Gastroesophageal sphincter (tissue), 3 donors: Measurements from ENCODE around the gene HS3ST1.

Experiments
- EP300 ChIP-seq: sonication (generic); formaldehyde crosslinking; IDR thresholded peaks from one replicate; pipeline ENCODE4 v1.6.1; 2017; ENCODE audit warnings: antibody characterized with exemption, mild to moderate bottlenecking
- POLR2A ChIP-seq, 2 donors: fragments of 450-650 bp; IDR thresholded peaks; one replicate each; pipeline ENCODE4 v1.6.1; 2017; ENCODE audit warnings: antibody characterized with exemption in 2 of 2, mild to moderate bottlenecking in 2 of 2, moderate library complexity in 1 of 2
- TF ChIP-seq, protein P1 (sequence below), 4 experiments: fragments of 200-600 bp in 2 of 4; fragments of 450-650 bp in 2 of 4; sonication (generic) in 1 of 4; IDR thresholded peaks; one replicate each; pipeline ENCODE4 v1.5.1; 2017 to 2019; ENCODE audit warnings: antibody characterized with exemption in 4 of 4, mild to moderate bottlenecking in 2 of 4, moderate library complexity in 2 of 4

DNA sequence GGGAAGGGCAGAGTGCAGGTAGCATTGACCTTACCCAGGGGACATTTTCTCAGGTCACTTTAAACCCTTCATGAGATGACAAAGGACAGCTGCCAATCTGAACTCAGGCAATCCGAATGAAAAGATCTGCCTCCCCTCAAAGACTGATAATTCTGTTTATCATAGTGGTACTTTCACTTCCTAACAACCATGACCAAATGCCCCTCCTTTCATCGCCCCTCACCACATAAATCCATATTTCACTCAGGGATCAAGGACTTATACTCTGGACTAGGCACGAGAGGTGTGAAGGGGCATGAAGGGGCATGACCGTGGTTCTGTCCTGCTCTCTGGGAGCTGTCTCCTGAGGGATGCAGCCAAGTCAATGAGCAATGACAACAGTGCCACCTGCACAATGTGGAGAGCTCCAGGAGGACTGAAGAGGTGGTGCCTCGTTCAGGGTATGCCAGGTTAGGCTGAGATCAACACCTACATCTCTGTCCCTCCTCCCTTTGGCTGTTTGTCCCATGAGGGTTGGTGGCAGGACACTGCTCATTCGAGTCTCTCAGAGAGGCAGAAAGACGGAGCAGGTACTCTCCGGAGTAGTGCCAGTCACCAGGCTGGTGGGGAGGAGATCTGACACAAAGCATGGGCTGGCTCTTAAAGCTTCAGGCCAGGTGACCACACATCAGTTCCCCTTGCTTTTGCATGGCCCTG is 12.5 kb downstream of the HS3ST1 start:
- TF ChIP-seq, protein P1, sequence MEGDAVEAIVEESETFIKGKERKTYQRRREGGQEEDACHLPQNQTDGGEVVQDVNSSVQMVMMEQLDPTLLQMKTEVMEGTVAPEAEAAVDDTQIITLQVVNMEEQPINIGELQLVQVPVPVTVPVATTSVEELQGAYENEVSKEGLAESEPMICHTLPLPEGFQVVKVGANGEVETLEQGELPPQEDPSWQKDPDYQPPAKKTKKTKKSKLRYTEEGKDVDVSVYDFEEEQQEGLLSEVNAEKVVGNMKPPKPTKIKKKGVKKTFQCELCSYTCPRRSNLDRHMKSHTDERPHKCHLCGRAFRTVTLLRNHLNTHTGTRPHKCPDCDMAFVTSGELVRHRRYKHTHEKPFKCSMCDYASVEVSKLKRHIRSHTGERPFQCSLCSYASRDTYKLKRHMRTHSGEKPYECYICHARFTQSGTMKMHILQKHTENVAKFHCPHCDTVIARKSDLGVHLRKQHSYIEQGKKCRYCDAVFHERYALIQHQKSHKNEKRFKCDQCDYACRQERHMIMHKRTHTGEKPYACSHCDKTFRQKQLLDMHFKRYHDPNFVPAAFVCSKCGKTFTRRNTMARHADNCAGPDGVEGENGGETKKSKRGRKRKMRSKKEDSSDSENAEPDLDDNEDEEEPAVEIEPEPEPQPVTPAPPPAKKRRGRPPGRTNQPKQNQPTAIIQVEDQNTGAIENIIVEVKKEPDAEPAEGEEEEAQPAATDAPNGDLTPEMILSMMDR (IDR thresholded peaks at IDR 0.05) = no peak
- TF ChIP-seq EP300 (no peak), POLR2A (IDR thresholded peaks at IDR 0.05) (no peak)
